ENCODE data around the gene MED12L.

The MED12L gene

GRCh38 chr3:151432616-151433372, 347.3 kb downstream of the MED12L start:
- DNase-seq, result no peak

DNA sequence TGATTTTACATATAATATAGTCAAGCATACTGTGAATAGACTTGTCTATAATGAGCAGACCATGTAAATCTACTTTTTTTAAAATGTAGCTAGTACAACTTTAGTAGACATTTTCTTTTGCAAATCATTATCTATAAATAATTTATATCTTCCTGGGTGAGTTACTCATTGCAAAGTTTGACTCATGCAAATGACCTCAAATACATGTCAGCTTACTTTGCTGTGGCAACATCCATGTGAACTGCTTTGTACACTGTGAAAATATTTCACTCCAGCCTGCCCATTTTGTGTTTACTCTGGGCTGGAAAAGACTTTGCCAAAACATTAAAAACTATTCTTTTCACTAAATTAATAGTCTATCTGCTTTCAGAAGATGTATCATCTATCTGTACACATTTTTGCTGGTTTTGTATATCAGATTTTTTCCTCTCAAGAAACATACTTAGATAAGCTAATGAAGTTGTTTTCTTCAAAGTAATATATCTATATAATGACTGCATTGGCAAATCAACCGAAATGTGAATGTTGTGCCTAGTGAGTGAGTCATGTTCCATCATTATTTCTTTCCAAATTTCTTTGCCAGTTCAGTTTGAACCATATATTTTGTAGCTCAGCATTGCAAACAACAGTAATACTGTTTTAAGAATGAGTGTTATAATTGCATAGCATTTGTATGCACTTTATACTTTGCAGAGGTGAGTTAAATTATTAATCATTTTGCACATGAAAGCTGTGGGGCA, 348.9 kb downstream of the MED12L start:
- no peak for DNase-seq

GRCh38 chr3:151436675-151437446, 351.4 kb downstream of the MED12L start:
- DNase-seq, result no peak

DNA sequence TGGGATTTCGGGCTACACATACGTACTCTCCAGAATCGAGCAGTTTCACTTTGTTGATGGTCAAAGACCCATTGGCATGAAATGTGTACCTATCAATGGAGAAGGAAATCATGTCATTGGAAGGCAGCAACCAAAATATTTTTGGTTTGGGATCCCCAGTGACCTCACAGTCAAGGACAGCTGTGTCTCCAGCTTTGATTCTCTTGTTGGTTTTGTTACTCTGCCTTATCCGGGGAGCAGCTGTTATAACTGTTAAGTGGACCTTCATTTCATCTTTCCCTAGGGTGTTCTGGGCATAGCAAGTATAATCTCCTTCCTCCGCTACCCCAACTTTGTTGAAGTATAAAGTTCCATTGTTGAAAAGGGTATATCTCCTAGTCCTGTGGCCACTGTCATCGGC, 352.4 kb downstream of the MED12L start:
- DNase-seq, result no peak

DNA sequence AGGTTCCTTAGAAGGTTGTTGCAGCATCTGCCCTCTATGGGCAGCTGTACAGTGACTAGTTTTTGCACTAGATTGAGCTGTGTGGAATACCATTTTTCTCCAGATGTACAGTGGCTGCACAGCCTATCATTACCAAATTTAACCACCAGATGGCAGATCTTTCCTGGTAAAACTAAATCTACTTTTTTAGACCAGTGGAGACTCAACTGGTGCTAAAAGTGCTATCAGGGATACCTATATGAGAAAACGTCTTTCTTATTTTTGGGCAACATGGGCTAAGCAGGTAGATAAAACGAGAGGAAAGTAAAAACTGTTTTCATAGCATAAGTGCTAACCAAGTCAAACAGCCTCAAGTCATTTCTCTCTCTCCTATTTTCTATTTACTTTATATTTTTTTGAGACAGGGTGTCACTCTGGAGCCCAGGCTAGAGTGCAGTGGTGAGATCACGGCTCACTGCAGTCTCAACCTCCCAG, 354.2 kb downstream of the MED12L start:
- peak; percentile 26 for DNase-seq

DNA sequence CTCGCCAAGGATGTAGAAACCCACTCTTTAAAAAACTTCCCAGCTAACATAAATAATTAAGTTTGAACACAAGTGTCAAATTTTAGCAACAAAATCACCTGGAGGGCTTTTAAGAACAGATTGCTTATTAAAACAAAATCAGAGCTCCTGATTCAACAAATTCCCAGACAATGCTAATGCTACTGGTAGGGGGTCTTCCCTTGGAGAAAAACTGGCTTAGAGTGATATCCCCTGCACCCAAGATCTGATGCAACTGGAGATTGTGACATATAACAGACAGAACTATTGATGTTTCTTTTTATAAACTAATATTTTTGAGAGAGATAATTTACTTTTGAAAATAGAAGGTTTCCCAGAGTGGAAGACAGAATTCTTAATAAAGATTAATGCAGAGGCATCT, 355.5 kb downstream of the MED12L start:
- DNase-seq, result no peak

- no peak for DNase-seq
Observed at GRCh38 chr3:151443583-151443982, 358.1 kb downstream of the MED12L start.

- no peak for DNase-seq
Observed at GRCh38 chr3:151445273-151446001, 360.0 kb downstream of the MED12L start.

DNA sequence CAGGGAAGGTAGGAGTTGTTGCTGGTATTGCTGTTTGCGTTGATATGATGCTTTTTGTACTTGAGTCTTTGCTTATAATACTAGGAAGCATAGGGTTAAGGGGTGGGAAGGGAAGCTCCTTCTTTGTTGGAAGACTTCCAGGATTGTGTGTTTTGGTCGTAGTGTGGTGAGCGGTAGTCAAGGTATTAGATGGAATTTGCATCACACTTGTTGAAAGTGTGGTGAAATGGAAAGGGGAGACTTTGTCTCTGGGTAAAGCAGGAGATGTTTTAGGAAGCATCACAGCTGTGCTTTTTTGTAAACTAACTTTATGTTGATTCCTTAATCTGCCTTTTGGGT, 360.5 kb downstream of the MED12L start:
- no peak for DNase-seq

GRCh38 chr3:151452368-151452767, 366.9 kb downstream of the MED12L start:
- no peak for DNase-seq

GRCh38 chr3:151452841-151453240, 367.4 kb downstream of the MED12L start:
- no peak for DNase-seq

- no peak for DNase-seq
Observed at GRCh38 chr3:151456065-151456464, 370.6 kb downstream of the MED12L start.

GRCh38 chr3:151459358-151459757, 373.9 kb downstream of the MED12L start:
- DNase-seq, result no peak

GRCh38 chr3:151460228-151460627, 374.8 kb downstream of the MED12L start:
- DNase-seq, result no peak

GRCh38 chr3:151460774-151461450, 375.4 kb downstream of the MED12L start, which contains the start of gene IGSF10:
Gene IGSF10, minus strand, starts transcription at chr3:151461061. Its CDS starts 2,352 bp downstream, at chr3:151458709.
- no peak for DNase-seq

DNA sequence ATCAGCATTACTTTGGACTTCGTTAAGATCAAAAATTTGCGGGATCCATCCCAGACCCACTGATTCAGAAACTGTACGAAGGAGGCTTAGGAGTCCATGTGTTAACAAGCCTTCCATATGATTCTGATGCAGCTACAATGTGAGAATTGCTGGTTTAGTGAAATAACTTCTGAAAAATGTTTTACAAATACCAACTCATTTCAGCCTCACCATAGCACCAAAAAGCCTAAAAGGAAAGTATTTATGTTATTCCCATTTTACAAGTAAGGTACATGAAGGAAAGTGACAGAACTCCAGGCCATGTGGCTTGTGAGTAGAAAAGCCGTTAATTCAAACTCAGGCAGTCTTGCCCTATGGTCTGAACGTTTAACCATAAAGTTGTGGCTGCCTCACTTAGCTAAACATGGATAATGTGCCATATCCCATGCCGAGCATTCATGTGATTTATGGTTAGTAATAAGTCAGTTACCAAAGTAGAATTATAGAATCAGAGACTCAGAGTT, 376.9 kb downstream of the MED12L start:
- DNase-seq, result no peak

DNA sequence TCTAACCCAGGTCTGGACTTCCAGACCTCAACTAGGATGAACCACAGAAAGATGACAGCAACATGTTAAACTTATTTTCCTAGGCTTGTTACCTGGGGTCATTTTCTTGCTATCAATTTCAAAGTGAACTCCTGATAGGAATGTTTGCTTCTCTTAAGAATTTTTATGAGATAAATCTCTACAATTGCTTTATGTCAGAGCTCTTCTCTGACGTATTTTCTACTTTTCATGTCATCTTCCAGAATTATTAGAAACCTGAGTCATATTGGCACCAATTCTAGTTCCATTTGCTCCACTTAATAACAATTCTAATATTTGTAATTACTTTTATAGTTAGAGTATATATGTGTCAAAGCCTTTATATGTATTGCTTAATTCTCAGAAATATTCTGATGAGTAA, 377.5 kb downstream of the MED12L start:
- no peak for DNase-seq

DNA sequence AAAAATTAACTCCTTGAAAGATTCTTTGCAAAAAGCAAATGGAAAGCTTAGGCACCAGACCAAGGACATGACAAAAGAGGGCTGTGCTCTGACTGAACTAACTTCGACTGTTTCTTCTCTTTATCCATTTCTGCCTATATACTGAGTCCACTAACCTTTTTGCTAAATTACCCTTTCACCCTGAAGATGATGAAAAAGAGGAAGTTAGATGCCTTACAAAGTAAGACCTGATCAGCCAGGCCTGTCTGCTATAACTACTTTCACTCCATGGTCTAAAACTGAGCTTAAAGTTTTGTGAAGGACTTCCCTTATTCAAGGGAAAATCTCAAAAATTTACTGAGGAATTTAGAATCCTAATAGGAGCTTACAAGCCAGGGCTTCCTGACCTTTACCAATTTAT, 381.6 kb downstream of the MED12L start:
- no peak for DNase-seq

DNA sequence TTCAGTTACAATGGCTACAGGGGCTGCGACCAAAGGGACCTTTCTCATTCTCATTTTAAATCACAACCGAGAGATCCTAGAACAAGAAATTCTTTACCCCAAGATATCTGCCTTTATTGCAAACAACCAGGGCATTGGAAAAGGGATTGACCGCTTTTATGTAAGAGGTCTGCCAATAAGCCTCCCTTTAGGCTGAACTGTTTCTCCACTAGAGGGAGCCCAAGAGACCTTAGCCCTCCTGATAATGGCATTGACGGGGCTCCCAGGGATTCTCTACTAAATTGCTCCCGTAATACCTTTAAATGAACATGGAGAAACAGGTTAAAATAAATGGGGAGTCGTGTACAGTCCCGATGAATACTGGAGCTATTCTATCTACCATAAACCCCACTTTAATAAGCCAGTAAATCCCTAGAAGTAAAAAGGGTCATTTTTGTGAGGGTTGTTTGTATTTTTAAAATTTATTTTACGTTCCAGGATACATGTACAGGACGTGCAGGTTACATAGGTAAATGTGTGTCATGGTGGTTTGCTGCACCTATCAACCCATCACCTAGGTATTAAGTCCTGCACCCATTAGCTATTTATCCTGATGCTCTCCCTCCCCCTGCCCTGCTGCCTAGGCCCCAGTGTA, 382.9 kb downstream of the MED12L start:
- peak; percentile 55 for DNase-seq

GRCh38 chr3:151476344-151477018, 391.0 kb downstream of the MED12L start:
- no peak for DNase-seq

Measured in CD4-positive, alpha-beta T cell treated with Interleukin-12 subunit alpha and Interleukin-12 subunit beta, for 1 hour (primary cell).